ENCODE data around the gene ZNF423.
A peak's percentile ranks its signal among the peaks of the same experiment; 100 is the strongest.

The ZNF423 gene

DNA sequence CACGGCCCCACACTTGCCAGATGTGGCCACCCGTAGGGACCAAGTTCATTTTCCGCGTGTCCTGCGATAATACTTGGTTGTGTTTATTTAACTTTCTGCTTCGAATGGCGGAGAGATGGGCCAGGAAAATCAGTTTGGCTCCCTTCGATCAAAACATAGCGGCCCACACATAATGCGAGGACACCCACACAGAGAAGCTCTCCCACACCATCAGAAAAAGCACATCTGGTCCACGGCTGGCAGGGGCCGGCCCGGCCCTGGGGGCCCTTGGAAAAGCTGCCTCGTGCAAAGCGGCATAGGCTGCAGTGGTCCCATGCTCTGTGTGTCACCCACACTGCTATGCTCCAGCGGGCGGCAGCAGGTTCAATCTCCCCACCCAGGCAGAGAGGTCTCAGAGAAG is 46.9 kb downstream of the ZNF423 start:
- TF ChIP-seq SP1 (IDR thresholded peaks at IDR 0.05) (no peak), ELF4 (IDR thresholded peaks at IDR 0.05) (no peak), FOXM1 (IDR thresholded peaks at IDR 0.05; ENCODE audit: borderline replicate concordance) (no peak)
- ChIA-PET POLR2A (no interaction called here), CTCF (no interaction called here)
- no peak for DNase-seq (ENCODE audit: extremely low spot score)

DNA sequence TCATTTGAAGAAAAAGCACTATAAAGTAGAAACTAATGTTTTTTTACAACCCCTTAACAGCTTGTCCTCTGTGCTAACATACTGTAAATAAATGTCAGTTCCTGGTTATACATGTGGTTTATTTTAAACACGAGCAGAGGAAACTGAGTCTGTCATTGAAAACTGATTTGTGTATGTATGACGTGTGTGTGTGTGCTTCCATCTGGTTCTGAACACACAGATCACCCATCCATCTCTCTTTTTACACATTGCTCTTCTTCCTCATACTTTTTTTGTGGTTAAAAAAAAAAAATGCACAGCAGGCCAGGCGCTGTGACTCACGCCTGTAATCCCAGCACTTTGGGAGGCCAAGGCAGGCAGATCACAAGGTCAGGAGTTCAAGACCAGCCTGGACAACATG is 49.5 kb downstream of the ZNF423 start:
- ChIA-PET POLR2A (no interaction called here), CTCF (no interaction called here)
- DNase-seq (ENCODE audit: extremely low spot score) = no peak
- TF ChIP-seq ARNT (IDR thresholded peaks at IDR 0.05) = no peak
- no peak for TF ChIP-seq HDGF (IDR thresholded peaks at IDR 0.05; ENCODE audit: borderline replicate concordance)
- TF ChIP-seq FOXM1 (IDR thresholded peaks at IDR 0.05; ENCODE audit: borderline replicate concordance) = no peak
- TF ChIP-seq FOXA1 (IDR thresholded peaks at IDR 0.05) = no peak
- no peak for TF ChIP-seq SP1 (IDR thresholded peaks at IDR 0.05)
- no peak for TF ChIP-seq CTBP1 (IDR thresholded peaks at IDR 0.05; ENCODE audit: borderline replicate concordance)
- no peak for TF ChIP-seq L3MBTL2 (conservative IDR thresholded peaks at IDR 0.05)
- no peak for TF ChIP-seq TARDBP (IDR thresholded peaks at IDR 0.05)
- TF ChIP-seq, protein P1, sequence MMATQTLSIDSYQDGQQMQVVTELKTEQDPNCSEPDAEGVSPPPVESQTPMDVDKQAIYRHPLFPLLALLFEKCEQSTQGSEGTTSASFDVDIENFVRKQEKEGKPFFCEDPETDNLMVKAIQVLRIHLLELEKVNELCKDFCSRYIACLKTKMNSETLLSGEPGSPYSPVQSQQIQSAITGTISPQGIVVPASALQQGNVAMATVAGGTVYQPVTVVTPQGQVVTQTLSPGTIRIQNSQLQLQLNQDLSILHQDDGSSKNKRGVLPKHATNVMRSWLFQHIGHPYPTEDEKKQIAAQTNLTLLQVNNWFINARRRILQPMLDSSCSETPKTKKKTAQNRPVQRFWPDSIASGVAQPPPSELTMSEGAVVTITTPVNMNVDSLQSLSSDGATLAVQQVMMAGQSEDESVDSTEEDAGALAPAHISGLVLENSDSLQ (IDR thresholded peaks at IDR 0.05) = no peak
- no peak for TF ChIP-seq NFRKB (IDR thresholded peaks at IDR 0.05)
- TF ChIP-seq LEF1 (IDR thresholded peaks at IDR 0.05; ENCODE audit: borderline replicate concordance) = no peak
- TF ChIP-seq ELF4 (IDR thresholded peaks at IDR 0.05) = no peak

DNA sequence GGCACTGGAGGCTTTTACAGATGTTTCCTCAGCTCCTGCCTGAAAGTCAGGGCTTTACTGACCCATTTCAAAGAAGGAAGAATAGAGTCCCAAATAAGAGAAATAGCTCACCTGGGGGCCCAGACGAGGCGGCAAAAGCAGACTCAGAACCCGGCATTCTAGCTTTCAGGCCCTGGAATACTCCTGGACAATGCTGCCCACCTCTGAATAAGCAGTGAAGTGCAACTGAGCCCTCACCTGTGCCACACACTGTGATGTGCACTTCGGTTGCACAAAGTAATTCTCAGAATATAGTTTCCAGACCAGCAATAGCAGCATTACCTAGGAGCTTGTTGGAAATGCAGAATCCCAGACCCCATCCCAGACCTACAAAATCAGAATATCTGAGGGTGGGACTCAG is 54.6 kb downstream of the ZNF423 start:
- no peak for TF ChIP-seq L3MBTL2 (conservative IDR thresholded peaks at IDR 0.05)
- no peak for TF ChIP-seq LEF1 (IDR thresholded peaks at IDR 0.05; ENCODE audit: borderline replicate concordance)
- no peak for TF ChIP-seq FOXM1 (IDR thresholded peaks at IDR 0.05; ENCODE audit: borderline replicate concordance)
- no peak for DNase-seq (ENCODE audit: extremely low spot score)
- ChIA-PET CTCF (no interaction called here), POLR2A (no interaction called here)

DNA sequence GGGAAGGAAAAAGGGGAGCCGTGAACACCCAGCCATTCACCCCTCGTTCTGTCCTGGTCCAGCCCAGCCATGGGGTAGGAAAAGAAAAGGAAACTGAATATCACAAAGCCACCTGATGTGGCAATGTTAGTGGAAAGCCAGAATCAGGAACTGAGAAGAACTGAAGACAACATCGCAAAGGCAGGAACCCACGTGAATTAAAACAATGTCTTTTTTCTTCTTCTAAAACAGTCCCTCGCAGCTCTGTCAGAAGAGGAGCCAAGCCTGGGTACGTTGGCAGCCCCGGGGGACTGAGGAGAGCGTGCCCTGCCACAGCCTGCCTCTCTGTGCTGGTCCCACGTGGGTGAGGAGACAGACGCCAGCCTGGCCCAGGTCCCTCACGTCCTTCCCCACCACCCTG is 55.0 kb downstream of the ZNF423 start:
- CTCF ChIA-PET = no interaction called here
- TF ChIP-seq SUZ12 (IDR thresholded peaks at IDR 0.05) (no peak), L3MBTL2 (conservative IDR thresholded peaks at IDR 0.05) (no peak), CTBP1 (IDR thresholded peaks at IDR 0.05; ENCODE audit: borderline replicate concordance) (no peak), FOXK2 (IDR thresholded peaks at IDR 0.05) (no peak), BHLHE40 (IDR thresholded peaks at IDR 0.05; ENCODE audit: borderline replicate concordance) (no peak), SP1 (IDR thresholded peaks at IDR 0.05) (no peak), TARDBP (IDR thresholded peaks at IDR 0.05) (no peak), LEF1 (IDR thresholded peaks at IDR 0.05; ENCODE audit: borderline replicate concordance) (no peak), FOXM1 (IDR thresholded peaks at IDR 0.05; ENCODE audit: borderline replicate concordance) (no peak), NFRKB (IDR thresholded peaks at IDR 0.05) (no peak), ARNT (IDR thresholded peaks at IDR 0.05) (no peak), ELF4 (IDR thresholded peaks at IDR 0.05) (no peak), FOXA1 (IDR thresholded peaks at IDR 0.05) (no peak), HDGF (IDR thresholded peaks at IDR 0.05; ENCODE audit: borderline replicate concordance) (no peak), ZNF384 (IDR thresholded peaks at IDR 0.05) (no peak)
- TF ChIP-seq, protein P1 (IDR thresholded peaks at IDR 0.05) = no peak
- no peak for DNase-seq (ENCODE audit: extremely low spot score)
- POLR2A ChIA-PET = no interaction called here

DNA sequence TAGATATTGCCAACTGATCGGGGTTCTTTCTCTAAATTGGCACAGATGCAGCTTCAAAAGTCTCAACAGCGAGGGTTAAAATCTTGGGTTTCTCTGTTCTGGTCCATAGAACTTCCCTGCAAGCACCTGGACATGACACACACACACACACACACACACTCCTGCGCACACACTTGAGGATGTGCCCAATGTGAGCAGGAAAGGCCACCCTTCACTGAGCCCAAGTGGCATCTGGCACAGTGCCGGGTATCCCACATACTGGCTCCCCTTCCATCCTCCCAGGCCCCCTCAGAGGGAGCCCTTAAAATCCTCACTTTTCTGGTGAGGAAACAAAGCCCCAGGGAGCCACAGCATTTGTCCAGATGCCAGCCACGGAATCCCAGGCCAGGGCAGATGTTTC is 55.5 kb downstream of the ZNF423 start:
- CTCF ChIA-PET = no interaction called here
- TF ChIP-seq CTBP1 (IDR thresholded peaks at IDR 0.05; ENCODE audit: borderline replicate concordance) (no peak), BHLHE40 (IDR thresholded peaks at IDR 0.05; ENCODE audit: borderline replicate concordance) (no peak), SP1 (IDR thresholded peaks at IDR 0.05) (no peak), TARDBP (IDR thresholded peaks at IDR 0.05) (no peak), ZNF384 (IDR thresholded peaks at IDR 0.05) (no peak), ELF4 (IDR thresholded peaks at IDR 0.05) (no peak), HDGF (IDR thresholded peaks at IDR 0.05; ENCODE audit: borderline replicate concordance) (no peak), FOXA1 (IDR thresholded peaks at IDR 0.05) (no peak), FOXM1 (IDR thresholded peaks at IDR 0.05; ENCODE audit: borderline replicate concordance) (no peak), ARNT (IDR thresholded peaks at IDR 0.05) (no peak), NFRKB (IDR thresholded peaks at IDR 0.05) (no peak)
- TF ChIP-seq, protein P1 (IDR thresholded peaks at IDR 0.05) = no peak
- no peak for DNase-seq (ENCODE audit: extremely low spot score)
- POLR2A ChIA-PET = no interaction called here

DNA sequence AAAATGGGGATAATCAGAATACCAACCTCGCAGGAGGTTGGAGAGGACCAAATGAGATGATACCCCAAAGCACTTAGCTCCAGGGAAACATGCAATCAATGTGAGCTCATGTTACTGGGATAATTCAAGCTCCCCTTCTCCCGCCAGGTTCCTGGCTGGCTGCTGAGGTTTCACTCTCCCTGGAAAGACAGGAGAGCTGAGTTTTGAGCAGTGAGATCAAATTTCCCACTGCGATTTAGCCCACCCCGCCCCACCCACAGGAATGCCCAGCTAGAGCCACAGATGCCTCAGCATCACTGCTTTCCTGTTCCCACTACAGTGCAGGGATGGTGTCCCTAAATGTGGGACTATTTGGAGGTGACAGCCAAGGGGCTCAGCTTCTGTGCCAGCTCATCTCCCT is 56.7 kb downstream of the ZNF423 start:
- DNase-seq (ENCODE audit: extremely low spot score) = peak; percentile 51
- POLR2A ChIA-PET = no interaction called here
- CTCF ChIA-PET = interaction anchor here (0.6 to 0.9 kb wide), 2 partner anchors 77 to 341 kb away, joined by 3 read pairs; no protein-coding TSS in a partner anchor
- TF ChIP-seq HDGF (IDR thresholded peaks at IDR 0.05; ENCODE audit: borderline replicate concordance) = no peak
- TF ChIP-seq LEF1 (IDR thresholded peaks at IDR 0.05; ENCODE audit: borderline replicate concordance) = no peak
- no peak for TF ChIP-seq FOXA1 (IDR thresholded peaks at IDR 0.05)
- no peak for TF ChIP-seq SP1 (IDR thresholded peaks at IDR 0.05)
- no peak for TF ChIP-seq BHLHE40 (IDR thresholded peaks at IDR 0.05; ENCODE audit: borderline replicate concordance)
- no peak for TF ChIP-seq ELF4 (IDR thresholded peaks at IDR 0.05)
- no peak for TF ChIP-seq FOXM1 (IDR thresholded peaks at IDR 0.05; ENCODE audit: borderline replicate concordance)
- no peak for TF ChIP-seq ZNF384 (IDR thresholded peaks at IDR 0.05)
- TF ChIP-seq SUZ12 (IDR thresholded peaks at IDR 0.05) = no peak
- no peak for TF ChIP-seq FOXK2 (IDR thresholded peaks at IDR 0.05)
- TF ChIP-seq L3MBTL2 (conservative IDR thresholded peaks at IDR 0.05) = no peak
- TF ChIP-seq NFRKB (IDR thresholded peaks at IDR 0.05) = no peak
- no peak for TF ChIP-seq CTBP1 (IDR thresholded peaks at IDR 0.05; ENCODE audit: borderline replicate concordance)

DNA sequence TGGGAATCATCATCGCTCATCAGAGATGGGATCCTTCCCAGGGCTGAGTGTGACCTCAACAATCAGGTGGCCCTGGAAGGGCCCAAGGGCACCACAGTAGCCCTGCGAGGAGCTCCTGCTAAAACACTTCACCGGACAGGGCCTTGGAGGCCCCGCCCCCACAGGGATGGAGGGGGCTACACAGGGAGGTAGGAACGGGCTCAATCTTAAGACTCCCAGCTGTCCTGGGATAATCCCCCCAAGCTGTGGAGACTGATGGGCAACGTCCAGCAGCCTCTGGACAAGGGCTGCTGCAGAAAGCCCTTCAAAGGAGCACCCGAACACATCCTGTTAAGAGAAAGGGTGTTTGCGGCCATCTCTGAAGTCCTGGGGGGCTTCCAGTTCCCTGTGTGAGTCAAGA is 60.4 kb downstream of the ZNF423 start:
- ChIA-PET POLR2A (no interaction called here), CTCF (no interaction called here)
- DNase-seq (ENCODE audit: extremely low spot score) = no peak
- TF ChIP-seq SUZ12 (IDR thresholded peaks at IDR 0.05) (no peak), FOXK2 (IDR thresholded peaks at IDR 0.05) (no peak), FOXM1 (IDR thresholded peaks at IDR 0.05; ENCODE audit: borderline replicate concordance) (no peak), BHLHE40 (IDR thresholded peaks at IDR 0.05; ENCODE audit: borderline replicate concordance) (no peak), L3MBTL2 (conservative IDR thresholded peaks at IDR 0.05) (no peak), LEF1 (IDR thresholded peaks at IDR 0.05; ENCODE audit: borderline replicate concordance) (no peak), ZNF384 (IDR thresholded peaks at IDR 0.05) (no peak), FOXA1 (IDR thresholded peaks at IDR 0.05) (no peak), NFRKB (IDR thresholded peaks at IDR 0.05) (no peak), TARDBP (IDR thresholded peaks at IDR 0.05) (no peak), HDGF (IDR thresholded peaks at IDR 0.05; ENCODE audit: borderline replicate concordance) (no peak), ELF4 (IDR thresholded peaks at IDR 0.05) (no peak), CTBP1 (IDR thresholded peaks at IDR 0.05; ENCODE audit: borderline replicate concordance) (no peak), ARNT (IDR thresholded peaks at IDR 0.05) (no peak), SP1 (IDR thresholded peaks at IDR 0.05) (no peak)
- TF ChIP-seq, protein P1 (IDR thresholded peaks at IDR 0.05) = no peak
